A549 (cell line): ENCODE measurements around the gene COBL. TPM values are rescaled to one million over a fixed set of nuclear protein-coding genes. Genes with fewer than 3 reads are reported as not detected.

Experiments used
- ATAC-seq, 2 experiments: fragments of 200-7000 bp in 1 of 2; fragments of >200 bp in 1 of 2; cut with Nextera tagmentation in 1 of 2; cut with Tn5 transposase in 1 of 2; 3 replicates each; pipeline versions ENCODE4 v1.8.0 to v1.9.1; 2018 to 2020; ENCODE audit warnings: mild to moderate bottlenecking in 1 of 2, moderate library complexity in 1 of 2
- CTCF ChIA-PET: fragments of 300-600 bp; sonication (Branson Sonifier 250); formaldehyde crosslinking; extraction: SDS; loops from one replicate; lab custom pipeline; 2021; ENCODE audit warnings: antibody characterized with exemption, inconsistent platforms; lab: Yijun Ruan, JAX
- POLR2A ChIA-PET: fragments of 350-600 bp; formaldehyde crosslinking; extraction: SDS; loops from one replicate; lab custom pipeline; 2021; ENCODE audit warnings: antibody characterized with exemption, inconsistent platforms; lab: Yijun Ruan, JAX
- DNase-seq, 2 experiments: peaks; one replicate each; pipeline versions ENCODE4 v3.0.0 to v3.0.0-alpha.2; 2011 to 2016; ENCODE audit warnings: low read depth in 1 of 2, low spot score in 1 of 2
- FAIRE-seq: peaks from 2 replicates; lab custom pipeline; 2011; peaks lifted over from hg19 to GRCh38; lab: Jason Lieb, UNC
- H3K27ac ChIP-seq, 2 experiments: fragments of >200 bp; sonication (Bioruptor Twin); formaldehyde crosslinking; 3 replicates each; pipeline ENCODE4 v1.5.1; 2016 to 2017
- H3K4me1 ChIP-seq: fragments of >200 bp; sonication (Bioruptor Twin); formaldehyde crosslinking; 3 replicates; pipeline ENCODE4 v1.6.1; 2016
- H3K4me2 ChIP-seq: fragments of >200 bp; sonication (Bioruptor Twin); formaldehyde crosslinking; 3 replicates; pipeline ENCODE4 v1.6.1; 2016
- H3K4me3 ChIP-seq: fragments of >200 bp; sonication (Bioruptor Twin); formaldehyde crosslinking; 3 replicates; pipeline ENCODE4 v1.5.1; 2016
- H3K9me3 ChIP-seq: fragments of >200 bp; sonication (Bioruptor Twin); formaldehyde crosslinking; 3 replicates; pipeline ENCODE4 v1.6.1; 2016
- BCL3 ChIP-seq: fragments of >200 bp; sonication (Bioruptor Twin); formaldehyde crosslinking; IDR thresholded peaks from 3 replicates; pipeline ENCODE4 v1.6.1; 2016
- CBX2 ChIP-seq: fragments of 200-600 bp; sonication (generic); IDR thresholded peaks from 2 replicates; pipeline ENCODE4 v1.6.1; 2016; ENCODE audit warnings: low read depth, mild to moderate bottlenecking, borderline replicate concordance
- CHD2 ChIP-seq: fragments of 150-350 bp; IDR thresholded peaks from 2 replicates; pipeline ENCODE4 v1.6.1; 2014; ENCODE audit warnings: low read length; ENCODE audit not compliant: partially characterized antibody
- E2F6 ChIP-seq: IDR thresholded peaks from 2 replicates; pipeline ENCODE4 v1.6.1; 2012; ENCODE audit warnings: low read depth, borderline replicate concordance
- ESRRA ChIP-seq: fragments of 150-350 bp; IDR thresholded peaks from 2 replicates; pipeline ENCODE4 v1.6.1; 2014; ENCODE audit warnings: mild to moderate bottlenecking, low read length, borderline replicate concordance
- FOSB ChIP-seq: fragments of 250-450 bp; sonication (Bioruptor Pico); IDR thresholded peaks from 2 replicates; pipeline ENCODE4 v1.5.0; 2020; ENCODE audit warnings: mild to moderate bottlenecking, moderate library complexity
- HOXA7 ChIP-seq: fragments of 250-450 bp; sonication (Bioruptor Pico); IDR thresholded peaks from 2 replicates; pipeline ENCODE4 v1.5.0; 2020; ENCODE audit warnings: mild to moderate bottlenecking, moderate library complexity
- HOXB13 ChIP-seq: fragments of 250-450 bp; sonication (Bioruptor Pico); IDR thresholded peaks from 2 replicates; pipeline ENCODE4 v1.5.0; 2020; ENCODE audit warnings: low read depth, mild to moderate bottlenecking, moderate library complexity
- HOXB5 ChIP-seq: fragments of 250-450 bp; sonication (Bioruptor Pico); IDR thresholded peaks from 2 replicates; pipeline ENCODE4 v1.5.0; 2020; ENCODE audit warnings: mild to moderate bottlenecking, moderate library complexity
- JUN ChIP-seq, 2 experiments: fragments of >200 bp; sonication (Bioruptor Twin); formaldehyde crosslinking; IDR thresholded peaks; 2 replicates in 1 of 2; 3 replicates in 1 of 2; pipeline ENCODE4 v1.6.1; 2016 to 2017
- KDM5A ChIP-seq: fragments of 200-600 bp; sonication (generic); IDR thresholded peaks from 2 replicates; pipeline ENCODE4 v1.6.1; 2016; ENCODE audit warnings: antibody characterized with exemption, mild to moderate bottlenecking
- MAFK ChIP-seq: fragments of 450-650 bp; IDR thresholded peaks from 2 replicates; pipeline ENCODE4 v1.6.1; 2014; ENCODE audit not compliant: partially characterized antibody
- MAX ChIP-seq: IDR thresholded peaks from 2 replicates; pipeline ENCODE4 v1.6.1; 2012
- PBX3 ChIP-seq: IDR thresholded peaks from 2 replicates; pipeline ENCODE4 v1.6.1; 2012
- PHF8 ChIP-seq: fragments of 200-600 bp; sonication (generic); IDR thresholded peaks from 2 replicates; pipeline ENCODE4 v1.6.1; 2016; ENCODE audit warnings: low read depth, mild to moderate bottlenecking, antibody characterized with exemption, moderate library complexity, borderline replicate concordance
- POLR2AphosphoS2 ChIP-seq: conservative IDR thresholded peaks from 2 replicates; pipeline ENCODE4 v1.6.1; 2012; ENCODE audit warnings: low read length, improper control_type of control experiment, inconsistent platforms
- RARB ChIP-seq: fragments of 250-450 bp; sonication (Bioruptor Pico); IDR thresholded peaks from 2 replicates; pipeline ENCODE4 v1.8.0; 2021; ENCODE audit warnings: mild to moderate bottlenecking, moderate library complexity
- RCOR1 ChIP-seq: fragments of 150-350 bp; IDR thresholded peaks from 2 replicates; pipeline ENCODE4 v1.6.1; 2014; ENCODE audit warnings: antibody characterized with exemption, low read length, low read depth
- REST ChIP-seq: fragments of 200-600 bp; sonication (generic); IDR thresholded peaks from 2 replicates; pipeline ENCODE4 v1.6.1; 2016; ENCODE audit warnings: antibody characterized with exemption, mild to moderate bottlenecking, moderate library complexity
- TFCP2L1 ChIP-seq: fragments of 250-450 bp; sonication (Bioruptor Pico); IDR thresholded peaks from 2 replicates; pipeline ENCODE4 v1.5.0; 2021; ENCODE audit warnings: mild to moderate bottlenecking
- TP53 ChIP-seq: fragments of 250-450 bp; sonication (Bioruptor Pico); IDR thresholded peaks from 2 replicates; pipeline ENCODE4 v1.5.0; 2021; ENCODE audit warnings: mild to moderate bottlenecking, moderate library complexity
- ZC3H11A ChIP-seq: fragments of 450-650 bp; IDR thresholded peaks from 2 replicates; pipeline ENCODE4 v1.6.1; 2014; ENCODE audit warnings: antibody characterized with exemption, mild to moderate bottlenecking
- ZFP36 ChIP-seq: fragments of 450-650 bp; IDR thresholded peaks from 2 replicates; pipeline ENCODE4 v1.6.1; 2014; ENCODE audit warnings: borderline replicate concordance; ENCODE audit not compliant: partially characterized antibody
- ZNF302 ChIP-seq: fragments of 250-450 bp; sonication (Bioruptor Pico); IDR thresholded peaks from 2 replicates; pipeline ENCODE4 v1.9.0; 2021; ENCODE audit warnings: inconsistent platforms, mild to moderate bottlenecking, moderate library complexity
- ZSCAN20 ChIP-seq: fragments of 250-450 bp; sonication (Bioruptor Pico); IDR thresholded peaks from 2 replicates; pipeline ENCODE4 v1.8.0; 2022; ENCODE audit warnings: mild to moderate bottlenecking, moderate library complexity
- WGBS: methylation state at CpG from one replicate; pipeline ENCODE4 v1.1.6; 2017; ENCODE audit errors: missing lambda C conversion rate; 5-methylcytosine and 5-hydroxymethylcytosine counted together
- polyA plus RNA-seq, 4 experiments: library from polyadenylated mRNA; depleted of rRNA in 3 of 4; stranded (reverse); fragments of >200 nt; fragmentation: RNase III in 1 of 4; extraction: RNeasy Plus Mini Kit Qiagen cat#74134 plus additional on column Dnase treatment in 1 of 4; gene quantifications; 2 replicates in 3 of 4; 3 replicates in 1 of 4; pipeline ENCODE4 v1.2.3, GENCODE V29; 2011 to 2017

The COBL gene
- polyA plus RNA-seq, 2 of the 4 experiments (the other 2 are of a cell fraction) = 1.5 to 7.4 TPM

- Histone ChIP-seq H3K4me3 (no peak overlapping the region), H3K27ac (no peak overlapping the region), H3K4me1 (no peaks in the 10 kb centered on the region), H3K4me2 (no peak overlapping the region), H3K9me3 (no peaks in the 10 kb centered on the region; the same call in 2 of the 3 replicates)
- DNase-seq = no peak
- CTCF ChIA-PET = interaction anchor here (0.6 kb wide), 1 partner anchor 13 kb away, joined by 3 read pairs; no protein-coding TSS in a partner anchor
- no peak for FAIRE-seq
- no peak for ATAC-seq
- 79% methylated on average over 1 of the region's 1 CpG for WGBS
- TF ChIP-seq ZSCAN20 (no peak), ZFP36 (no peak), HOXB5 (no peak), PHF8 (no peak), MAX (no peak), POLR2AphosphoS2 (no peak), TFCP2L1 (CRISPR knock-in tag) (no peak), RCOR1 (no peak), ZC3H11A (no peak), FOSB (no peak), PBX3 (no peak), MAFK (no peak), ZNF302 (no peak), TP53 (CRISPR knock-in tag) (no peak), KDM5A (no peak), ESRRA (no peak), CHD2 (no peak), HOXB13 (no peak), CBX2 (no peak)
- TF ChIP-seq, all 56 proteins: peak for 0
- POLR2A ChIA-PET = no interaction called here
Observed at GRCh38 chr7:51286401-51286800, 30.2 kb downstream of the COBL start.

- FAIRE-seq = no peak
- no peak for ATAC-seq
- Histone ChIP-seq H3K4me1 (no peaks in the 10 kb centered on the region), H3K9me3 (no peaks in the 10 kb centered on the region; the same call in 2 of the 3 replicates), H3K4me3 (no peak overlapping the region), H3K27ac (no peak overlapping the region), H3K4me2 (no peak overlapping the region)
- no peak for DNase-seq
- WGBS = 62% methylated on average over 3 of the region's 3 CpGs
- TF ChIP-seq REST = no peak
- TF ChIP-seq RCOR1 = no peak
- no peak for TF ChIP-seq MAX
- TF ChIP-seq RARB (CRISPR knock-in tag) = no peak
- no peak for TF ChIP-seq E2F6
- no peak for TF ChIP-seq BCL3
- TF ChIP-seq JUN (IDR thresholded peaks at IDR 0.05) = no peak
- TF ChIP-seq HOXA7 (CRISPR knock-in tag) = no peak
- no peak for TF ChIP-seq MAFK
- no peak for TF ChIP-seq CHD2
- ChIA-PET POLR2A (no interaction called here), CTCF (interaction anchor here (0.6 kb wide), 1 partner anchor 441 kb away, joined by 3 read pairs; no protein-coding TSS in a partner anchor)
Observed at GRCh38 chr7:51280156-51280555, 36.5 kb downstream of the COBL start.
